Uterus (tissue), 4 donors: ENCODE data around the gene INPP5A. TPM values are rescaled to one million over a fixed set of nuclear protein-coding genes. Genes with fewer than 3 reads are reported as not detected.
A peak's percentile ranks its signal among the peaks of the same experiment; 100 is the strongest.

Experiments
- DNase-seq, 2 donors: peaks; one replicate each; pipeline ENCODE4 v3.0.0-alpha.2; 2019 to 2020
- H3K27ac ChIP-seq, 2 donors: fragments of 200-600 bp; sonication (generic); 1 replicate in 1 of 2; 2 replicates in 1 of 2; pipeline ENCODE4 v1.5.1; 2016 to 2018
- H3K27me3 ChIP-seq, 2 donors: fragments of 200-600 bp; sonication (generic); one replicate each; pipeline ENCODE4 v1.5.1; 2018 to 2019; ENCODE audit warnings: control low read depth in 1 of 2
- H3K36me3 ChIP-seq, 2 donors: fragments of 200-600 bp; sonication (generic); one replicate each; pipeline ENCODE4 v1.5.1; 2019; ENCODE audit warnings: control low read depth in 1 of 2
- H3K4me1 ChIP-seq, 2 donors: fragments of 200-600 bp; sonication (generic); one replicate each; pipeline ENCODE4 v1.5.1; 2018 to 2019; ENCODE audit warnings: control low read depth in 1 of 2
- H3K4me3 ChIP-seq, 2 donors: fragments of 200-600 bp; sonication (generic); 1 replicate in 1 of 2; 2 replicates in 1 of 2; pipeline ENCODE4 v1.5.1; 2018 to 2019; ENCODE audit warnings: mild to moderate bottlenecking in 1 of 2
- H3K9me3 ChIP-seq, 2 donors: fragments of 200-600 bp; sonication (generic); one replicate each; pipeline ENCODE4 v1.5.1; 2019; ENCODE audit warnings: control low read depth in 1 of 2
- POLR2A ChIP-seq, 2 donors: fragments of 450-650 bp; IDR thresholded peaks; one replicate each; pipeline ENCODE4 v1.6.1; 2016; ENCODE audit warnings: antibody characterized with exemption in 2 of 2, mild to moderate bottlenecking in 1 of 2, moderate library complexity in 1 of 2
- intact Hi-C: fragments of 100-400 bp; cut with DNase I; formaldehyde crosslinking; loops from one replicate; pipeline ENCODE4 v1.15.1; 2023; ENCODE audit warnings: low total_unique reads
- total RNA-seq, 4 donors: library from RNA; depleted of rRNA in 3 of 4; stranded (reverse); fragments of >200 nt in 3 of 4; gene quantifications; one replicate each; pipeline versions ENCODE4 v1.1.0 to v1.2.4, GENCODE V29; 2014 to 2023
- TF ChIP-seq, protein P1 (sequence below), 4 experiments: fragments of 200-600 bp in 2 of 4; fragments of 450-650 bp in 2 of 4; sonication (generic) in 2 of 4; IDR thresholded peaks; one replicate each; pipeline ENCODE4 v1.5.1; 2016 to 2019; ENCODE audit warnings: antibody characterized with exemption in 4 of 4, mild to moderate bottlenecking in 2 of 4, moderate library complexity in 1 of 4
- donor health status: DM: yes; HTN: yes; CAD: no.

Gene INPP5A
- total RNA-seq, 4 donors from 2014 or later = 22.5 to 160 (median 93.2) TPM

- Histone ChIP-seq H3K4me1 (peaks cover 0 to 43% of the 10 kb centered on the region in 2 donors), H3K27me3 (no peaks in the 10 kb centered on the region), H3K27ac (no peak overlapping the region), H3K4me3 (no peak overlapping the region), H3K36me3 (no peaks in the 10 kb centered on the region), H3K9me3 (no peaks in the 10 kb centered on the region)
- peak in 1 of 2 donors; percentile 11 for DNase-seq
- TF ChIP-seq POLR2A (IDR thresholded peaks at IDR 0.05) = no peak
- TF ChIP-seq, protein P1, sequence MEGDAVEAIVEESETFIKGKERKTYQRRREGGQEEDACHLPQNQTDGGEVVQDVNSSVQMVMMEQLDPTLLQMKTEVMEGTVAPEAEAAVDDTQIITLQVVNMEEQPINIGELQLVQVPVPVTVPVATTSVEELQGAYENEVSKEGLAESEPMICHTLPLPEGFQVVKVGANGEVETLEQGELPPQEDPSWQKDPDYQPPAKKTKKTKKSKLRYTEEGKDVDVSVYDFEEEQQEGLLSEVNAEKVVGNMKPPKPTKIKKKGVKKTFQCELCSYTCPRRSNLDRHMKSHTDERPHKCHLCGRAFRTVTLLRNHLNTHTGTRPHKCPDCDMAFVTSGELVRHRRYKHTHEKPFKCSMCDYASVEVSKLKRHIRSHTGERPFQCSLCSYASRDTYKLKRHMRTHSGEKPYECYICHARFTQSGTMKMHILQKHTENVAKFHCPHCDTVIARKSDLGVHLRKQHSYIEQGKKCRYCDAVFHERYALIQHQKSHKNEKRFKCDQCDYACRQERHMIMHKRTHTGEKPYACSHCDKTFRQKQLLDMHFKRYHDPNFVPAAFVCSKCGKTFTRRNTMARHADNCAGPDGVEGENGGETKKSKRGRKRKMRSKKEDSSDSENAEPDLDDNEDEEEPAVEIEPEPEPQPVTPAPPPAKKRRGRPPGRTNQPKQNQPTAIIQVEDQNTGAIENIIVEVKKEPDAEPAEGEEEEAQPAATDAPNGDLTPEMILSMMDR (IDR thresholded peaks at IDR 0.05) = no peak
- intact Hi-C loops = no loop called here
Observed at GRCh38 chr10:132545659-132546367, 8.2 kb downstream of the INPP5A start.

DNA sequence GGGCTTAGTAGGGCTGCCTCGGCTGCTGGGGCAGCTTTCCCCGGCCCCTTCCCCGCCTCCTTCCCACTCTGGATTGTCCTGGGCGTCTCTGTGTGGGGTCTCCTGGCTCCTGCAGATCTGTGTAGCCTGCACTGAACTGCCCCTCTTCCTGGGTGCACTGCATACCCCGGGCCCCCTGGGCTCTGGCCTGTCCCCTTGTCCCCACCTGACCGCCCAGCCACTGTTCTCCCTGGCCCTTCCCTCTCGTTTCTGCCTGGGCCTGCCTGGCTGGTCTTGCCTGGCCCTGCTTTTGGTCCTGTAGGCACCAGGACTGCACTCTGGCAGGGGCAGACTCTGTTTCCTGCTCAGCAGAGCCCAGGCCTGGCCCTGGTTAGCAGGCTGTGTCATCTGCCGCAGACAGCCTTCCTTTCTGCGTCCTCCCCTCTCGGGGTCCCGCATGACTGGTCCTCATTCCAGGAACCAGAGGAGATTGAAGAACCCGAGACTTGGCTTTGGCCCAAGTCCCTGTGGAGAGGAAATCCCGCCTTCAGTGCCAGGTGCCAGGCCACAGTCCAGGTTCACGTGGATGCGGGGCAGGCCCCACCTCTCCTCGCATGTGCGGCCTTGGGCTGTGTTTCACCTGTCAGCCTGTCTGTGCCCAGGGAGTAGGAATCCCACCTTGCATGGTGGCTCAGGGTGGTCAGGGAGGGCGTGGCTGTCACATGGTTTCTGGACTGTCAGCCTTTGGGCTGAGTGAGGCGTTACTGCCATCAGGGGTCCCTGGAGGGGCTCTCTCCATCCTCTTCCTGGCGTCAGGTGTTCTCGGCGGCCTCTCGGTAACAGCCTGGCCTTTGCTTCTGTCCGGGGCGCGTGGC is 9.2 kb downstream of the INPP5A start:
- Histone ChIP-seq H3K27me3 (no peaks in the 10 kb centered on the region), H3K36me3 (no peaks in the 10 kb centered on the region), H3K4me1 (peaks cover 0 to 41% of the 10 kb centered on the region in 2 donors), H3K9me3 (no peaks in the 10 kb centered on the region), H3K27ac (no peak overlapping the region), H3K4me3 (no peak overlapping the region)
- intact Hi-C loops = no loop called here
- TF ChIP-seq POLR2A (IDR thresholded peaks at IDR 0.05) = no peak
- TF ChIP-seq, protein P1 (IDR thresholded peaks at IDR 0.05) = no peak
- DNase-seq = peak in 1 of 2 donors; percentile 26

DNA sequence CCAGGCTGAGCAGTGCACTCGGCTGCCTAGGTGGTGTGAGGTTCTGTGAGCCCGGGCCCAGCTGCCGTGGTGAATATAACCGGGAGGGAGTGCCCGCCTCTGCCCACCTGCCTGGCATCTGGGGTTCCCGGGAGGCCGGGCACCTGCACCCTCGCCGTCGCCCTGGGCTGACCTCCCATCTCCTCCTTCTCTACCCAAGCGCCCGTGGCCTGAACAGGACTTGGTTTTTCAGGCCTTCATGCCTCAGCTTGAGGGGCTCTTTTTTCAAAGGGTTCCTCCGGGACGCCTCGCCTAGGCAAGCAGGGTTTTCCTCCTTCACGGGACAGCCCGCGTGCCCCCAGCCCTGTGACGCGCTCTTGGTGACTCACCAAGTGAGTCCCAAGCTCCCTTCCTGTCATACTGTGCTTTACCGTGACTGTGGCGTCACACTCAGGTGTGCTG is 9.9 kb downstream of the INPP5A start:
- H3K9me3 ChIP-seq = no peaks in the 10 kb centered on the region
- H3K4me3 ChIP-seq = no peak overlapping the region
- H3K4me1 ChIP-seq = peaks cover 0 to 37% of the 10 kb centered on the region in 2 donors
- no peak overlapping the region for H3K27ac ChIP-seq
- H3K27me3 ChIP-seq = no peaks in the 10 kb centered on the region
- H3K36me3 ChIP-seq = no peaks in the 10 kb centered on the region
- intact Hi-C loops = no loop called here
- no peak for TF ChIP-seq POLR2A (IDR thresholded peaks at IDR 0.05)
- TF ChIP-seq, protein P1 (IDR thresholded peaks at IDR 0.05) = no peak
- DNase-seq = peak in 1 of 2 donors; percentile 9

GRCh38 chr10:132548106-132548823 is 10.7 kb downstream of the INPP5A start:
- intact Hi-C loops = no loop called here
- H3K27me3 ChIP-seq = no peaks in the 10 kb centered on the region
- no peaks in the 10 kb centered on the region for H3K36me3 ChIP-seq
- TF ChIP-seq POLR2A (IDR thresholded peaks at IDR 0.05) = no peak
- TF ChIP-seq, protein P1 (IDR thresholded peaks at IDR 0.05) = no peak
- H3K27ac ChIP-seq = no peak overlapping the region
- peaks cover 0 to 37% of the 10 kb centered on the region in 2 donors for H3K4me1 ChIP-seq
- peak in 1 of 2 donors; percentile 11 for DNase-seq
- no peaks in the 10 kb centered on the region for H3K9me3 ChIP-seq
- no peak overlapping the region for H3K4me3 ChIP-seq
